Measurements from ENCODE around the gene TIPRL.

DNA sequence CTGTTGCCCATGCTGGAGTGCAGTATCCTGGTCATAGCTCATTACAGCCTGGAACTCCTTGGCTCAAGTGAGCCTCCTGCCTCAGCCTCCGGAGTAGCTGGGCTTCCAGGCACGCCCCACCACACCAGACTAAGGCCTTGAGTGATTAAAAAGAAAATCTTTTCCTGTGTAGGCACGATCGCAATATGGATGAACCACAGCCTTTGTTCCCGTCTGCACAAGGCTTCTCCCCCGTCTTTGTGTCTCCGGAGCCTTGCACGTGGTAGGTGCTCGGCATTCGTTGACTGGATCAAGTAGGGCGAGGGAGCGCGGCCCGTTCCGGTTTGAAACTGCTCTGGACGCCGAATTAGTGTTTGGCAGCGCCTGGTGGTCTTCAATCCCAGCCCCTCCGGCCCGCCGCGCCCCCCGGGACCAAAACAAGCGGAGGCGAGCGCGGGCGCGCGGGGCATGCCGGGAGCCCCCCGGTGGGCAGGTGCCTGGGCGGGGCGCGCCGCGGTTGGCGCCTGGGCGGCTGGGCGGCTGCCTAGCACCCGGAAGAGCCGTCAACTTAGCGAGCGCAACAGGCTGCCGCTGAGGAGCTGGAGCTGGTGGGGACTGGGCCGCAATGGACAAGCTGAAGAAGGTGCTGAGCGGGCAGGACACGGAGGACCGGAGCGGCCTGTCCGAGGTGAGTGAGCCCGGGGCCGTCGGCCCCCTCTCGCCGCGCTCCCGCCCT, 46.9 kb downstream of the TIPRL start, which contains the start of gene SFT2D2:
- TF ChIP-seq, protein P1, sequence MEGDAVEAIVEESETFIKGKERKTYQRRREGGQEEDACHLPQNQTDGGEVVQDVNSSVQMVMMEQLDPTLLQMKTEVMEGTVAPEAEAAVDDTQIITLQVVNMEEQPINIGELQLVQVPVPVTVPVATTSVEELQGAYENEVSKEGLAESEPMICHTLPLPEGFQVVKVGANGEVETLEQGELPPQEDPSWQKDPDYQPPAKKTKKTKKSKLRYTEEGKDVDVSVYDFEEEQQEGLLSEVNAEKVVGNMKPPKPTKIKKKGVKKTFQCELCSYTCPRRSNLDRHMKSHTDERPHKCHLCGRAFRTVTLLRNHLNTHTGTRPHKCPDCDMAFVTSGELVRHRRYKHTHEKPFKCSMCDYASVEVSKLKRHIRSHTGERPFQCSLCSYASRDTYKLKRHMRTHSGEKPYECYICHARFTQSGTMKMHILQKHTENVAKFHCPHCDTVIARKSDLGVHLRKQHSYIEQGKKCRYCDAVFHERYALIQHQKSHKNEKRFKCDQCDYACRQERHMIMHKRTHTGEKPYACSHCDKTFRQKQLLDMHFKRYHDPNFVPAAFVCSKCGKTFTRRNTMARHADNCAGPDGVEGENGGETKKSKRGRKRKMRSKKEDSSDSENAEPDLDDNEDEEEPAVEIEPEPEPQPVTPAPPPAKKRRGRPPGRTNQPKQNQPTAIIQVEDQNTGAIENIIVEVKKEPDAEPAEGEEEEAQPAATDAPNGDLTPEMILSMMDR (conservative IDR thresholded peaks at IDR 0.05; ENCODE audit: low read length): no peak
- TF ChIP-seq EZH2phosphoT487 (IDR thresholded peaks at IDR 0.05; ENCODE audit: borderline replicate concordance, low read depth, low read length): no peak

Data from OCI-LY7 (cell line).